ENCODE results near the gene FNDC10. TPM values are rescaled to one million over a fixed set of nuclear protein-coding genes. Genes with fewer than 3 reads are reported as not detected.

The FNDC10 gene
- total RNA-seq, 2 experiments from 2014 or later, result 0.94 to 1.2 TPM

GRCh38 chr1:1625404-1625775, 25.5 kb upstream of the FNDC10 start:
- Mint-ChIP-seq H3K27ac (no peak overlapping the region), H3K27me3 (ENCODE audit: low read depth) (peaks cover 2% of the 10 kb centered on the region), H3K9me3 (no peaks in the 10 kb centered on the region), H3K36me3 (ENCODE audit: low read depth) (peaks cover 2% of the 10 kb centered on the region), H3K4me1 (ENCODE audit: low read depth) (peaks cover 2% of the 10 kb centered on the region), H3K4me3 (no peak overlapping the region)
- no peak for DNase-seq
- intact Hi-C loops (cut with micrococcal nuclease), result no loop called here
- CTCF ChIA-PET, result no interaction called here

- no peaks in the 10 kb centered on the region for H3K36me3 Mint-ChIP-seq (ENCODE audit: low read depth)
- no peaks in the 10 kb centered on the region for H3K4me1 Mint-ChIP-seq (ENCODE audit: low read depth)
- intact Hi-C loops (cut with micrococcal nuclease), result no loop called here
- no peaks in the 10 kb centered on the region for H3K9me3 Mint-ChIP-seq
- no peak overlapping the region for H3K4me3 Mint-ChIP-seq
- CTCF ChIA-PET, result no interaction called here
- H3K27me3 Mint-ChIP-seq (ENCODE audit: low read depth), result no peaks in the 10 kb centered on the region
- DNase-seq, result no peak
- no peak overlapping the region for H3K27ac Mint-ChIP-seq
Measured at GRCh38 chr1:1624443-1625403, 24.8 kb upstream of the FNDC10 start.

GRCh38 chr1:1623631-1624442, 23.9 kb upstream of the FNDC10 start:
- Mint-ChIP-seq H3K4me1 (ENCODE audit: low read depth) (no peaks in the 10 kb centered on the region), H3K4me3 (no peak overlapping the region), H3K27ac (no peak overlapping the region), H3K27me3 (ENCODE audit: low read depth) (no peaks in the 10 kb centered on the region), H3K9me3 (no peaks in the 10 kb centered on the region), H3K36me3 (ENCODE audit: low read depth) (no peaks in the 10 kb centered on the region)
- CTCF ChIA-PET, result no interaction called here
- no peak for DNase-seq
- intact Hi-C loops (cut with micrococcal nuclease), result no loop called here

- H3K9me3 Mint-ChIP-seq, result no peaks in the 10 kb centered on the region
- intact Hi-C loops (cut with micrococcal nuclease), result no loop called here
- DNase-seq, result no peak
- CTCF ChIA-PET, result no interaction called here
- no peak overlapping the region for H3K27ac Mint-ChIP-seq
- no peak overlapping the region for H3K4me3 Mint-ChIP-seq
- H3K36me3 Mint-ChIP-seq (ENCODE audit: low read depth), result no peaks in the 10 kb centered on the region
- H3K4me1 Mint-ChIP-seq (ENCODE audit: low read depth), result no peaks in the 10 kb centered on the region
- no peaks in the 10 kb centered on the region for H3K27me3 Mint-ChIP-seq (ENCODE audit: low read depth)
Measured at GRCh38 chr1:1623181-1623630, 23.3 kb upstream of the FNDC10 start.

- no peaks in the 10 kb centered on the region for H3K9me3 Mint-ChIP-seq
- H3K4me3 Mint-ChIP-seq, result no peak overlapping the region
- intact Hi-C loops (cut with micrococcal nuclease), result no loop called here
- DNase-seq, result no peak
- H3K4me1 Mint-ChIP-seq (ENCODE audit: low read depth), result no peaks in the 10 kb centered on the region
- CTCF ChIA-PET, result no interaction called here
- H3K27ac Mint-ChIP-seq, result no peak overlapping the region
- H3K27me3 Mint-ChIP-seq (ENCODE audit: low read depth), result no peaks in the 10 kb centered on the region
- H3K36me3 Mint-ChIP-seq (ENCODE audit: low read depth), result no peaks in the 10 kb centered on the region
Measured at GRCh38 chr1:1622788-1623094, 22.8 kb upstream of the FNDC10 start.

GRCh38 chr1:1622010-1622787, 22.3 kb upstream of the FNDC10 start:
- no peak overlapping the region for H3K4me3 Mint-ChIP-seq
- no peak for DNase-seq
- no peaks in the 10 kb centered on the region for H3K9me3 Mint-ChIP-seq
- CTCF ChIA-PET, result no interaction called here
- intact Hi-C loops (cut with micrococcal nuclease), result no loop called here
- H3K4me1 Mint-ChIP-seq (ENCODE audit: low read depth), result peaks cover 2% of the 10 kb centered on the region
- no peaks in the 10 kb centered on the region for H3K36me3 Mint-ChIP-seq (ENCODE audit: low read depth)
- no peak overlapping the region for H3K27ac Mint-ChIP-seq
- no peaks in the 10 kb centered on the region for H3K27me3 Mint-ChIP-seq (ENCODE audit: low read depth)

GRCh38 chr1:1621173-1622009, 21.5 kb upstream of the FNDC10 start:
- Mint-ChIP-seq H3K27ac (no peak overlapping the region), H3K4me3 (no peak overlapping the region), H3K9me3 (no peaks in the 10 kb centered on the region), H3K36me3 (ENCODE audit: low read depth) (no peaks in the 10 kb centered on the region), H3K27me3 (ENCODE audit: low read depth) (no peaks in the 10 kb centered on the region), H3K4me1 (ENCODE audit: low read depth) (peaks cover 9% of the 10 kb centered on the region)
- DNase-seq, result no peak
- intact Hi-C loops (cut with micrococcal nuclease), result no loop called here
- CTCF ChIA-PET, result interaction anchor here (1.1 kb wide), 1 partner anchor 7 kb away, joined by 3 read pairs; no protein-coding TSS in a partner anchor

- CTCF ChIA-PET, result interaction anchor here (1.1 kb wide), 1 partner anchor 8 kb away, joined by 3 read pairs; no protein-coding TSS in a partner anchor
- H3K4me1 Mint-ChIP-seq (ENCODE audit: low read depth), result peaks cover 10% of the 10 kb centered on the region
- no peaks in the 10 kb centered on the region for H3K27me3 Mint-ChIP-seq (ENCODE audit: low read depth)
- H3K27ac Mint-ChIP-seq, result no peak overlapping the region
- no peak overlapping the region for H3K4me3 Mint-ChIP-seq
- DNase-seq, result no peak
- intact Hi-C loops (cut with micrococcal nuclease), result no loop called here
- no peaks in the 10 kb centered on the region for H3K9me3 Mint-ChIP-seq
- no peaks in the 10 kb centered on the region for H3K36me3 Mint-ChIP-seq (ENCODE audit: low read depth)
Measured at GRCh38 chr1:1620433-1621139, 20.7 kb upstream of the FNDC10 start.

- intact Hi-C loops (cut with micrococcal nuclease), result no loop called here
- no peaks in the 10 kb centered on the region for H3K27me3 Mint-ChIP-seq (ENCODE audit: low read depth)
- peaks cover 10% of the 10 kb centered on the region for H3K4me1 Mint-ChIP-seq (ENCODE audit: low read depth)
- H3K4me3 Mint-ChIP-seq, result no peak overlapping the region
- no peak overlapping the region for H3K27ac Mint-ChIP-seq
- DNase-seq, result no peak
- no peaks in the 10 kb centered on the region for H3K36me3 Mint-ChIP-seq (ENCODE audit: low read depth)
- CTCF ChIA-PET, result interaction anchor here (1.1 kb wide), 1 partner anchor 9 kb away, joined by 3 read pairs; no protein-coding TSS in a partner anchor
- no peaks in the 10 kb centered on the region for H3K9me3 Mint-ChIP-seq
Measured at GRCh38 chr1:1619917-1620361, 20.0 kb upstream of the FNDC10 start.

- Mint-ChIP-seq H3K4me3 (no peak overlapping the region), H3K27me3 (ENCODE audit: low read depth) (no peaks in the 10 kb centered on the region), H3K4me1 (ENCODE audit: low read depth) (peaks cover 23% of the 10 kb centered on the region), H3K27ac (no peak overlapping the region), H3K36me3 (ENCODE audit: low read depth) (peaks cover 4% of the 10 kb centered on the region), H3K9me3 (no peaks in the 10 kb centered on the region)
- CTCF ChIA-PET, result interaction anchor here (1.7 kb wide), 1 partner anchor 10 kb away, joined by 4 read pairs; no protein-coding TSS in a partner anchor
- intact Hi-C loops (cut with micrococcal nuclease), result no loop called here
- no peak for DNase-seq
Measured at GRCh38 chr1:1618396-1619068, 18.6 kb upstream of the FNDC10 start.

GRCh38 chr1:1617925-1618324, 18.0 kb upstream of the FNDC10 start:
- intact Hi-C loops (cut with micrococcal nuclease), result no loop called here
- Mint-ChIP-seq H3K27me3 (ENCODE audit: low read depth) (no peaks in the 10 kb centered on the region), H3K36me3 (ENCODE audit: low read depth) (peaks cover 5% of the 10 kb centered on the region), H3K27ac (no peak overlapping the region), H3K4me3 (peak overlapping the region; percentile 73), H3K4me1 (ENCODE audit: low read depth) (peaks cover 24% of the 10 kb centered on the region), H3K9me3 (no peaks in the 10 kb centered on the region)
- DNase-seq, result no peak
- CTCF ChIA-PET, result interaction anchor here (1.7 kb wide), 1 partner anchor 11 kb away, joined by 4 read pairs; no protein-coding TSS in a partner anchor
